Raji (cell line): Measurements from ENCODE around the gene ADAM8.

Source experiments
- POLR2A ChIP-seq: IDR thresholded peaks from 2 replicates; pipeline ENCODE4 v1.6.1; 2011; ENCODE audit warnings: low read depth, low read length, control low read depth; ENCODE audit not compliant: insufficient read depth

The ADAM8 gene

DNA sequence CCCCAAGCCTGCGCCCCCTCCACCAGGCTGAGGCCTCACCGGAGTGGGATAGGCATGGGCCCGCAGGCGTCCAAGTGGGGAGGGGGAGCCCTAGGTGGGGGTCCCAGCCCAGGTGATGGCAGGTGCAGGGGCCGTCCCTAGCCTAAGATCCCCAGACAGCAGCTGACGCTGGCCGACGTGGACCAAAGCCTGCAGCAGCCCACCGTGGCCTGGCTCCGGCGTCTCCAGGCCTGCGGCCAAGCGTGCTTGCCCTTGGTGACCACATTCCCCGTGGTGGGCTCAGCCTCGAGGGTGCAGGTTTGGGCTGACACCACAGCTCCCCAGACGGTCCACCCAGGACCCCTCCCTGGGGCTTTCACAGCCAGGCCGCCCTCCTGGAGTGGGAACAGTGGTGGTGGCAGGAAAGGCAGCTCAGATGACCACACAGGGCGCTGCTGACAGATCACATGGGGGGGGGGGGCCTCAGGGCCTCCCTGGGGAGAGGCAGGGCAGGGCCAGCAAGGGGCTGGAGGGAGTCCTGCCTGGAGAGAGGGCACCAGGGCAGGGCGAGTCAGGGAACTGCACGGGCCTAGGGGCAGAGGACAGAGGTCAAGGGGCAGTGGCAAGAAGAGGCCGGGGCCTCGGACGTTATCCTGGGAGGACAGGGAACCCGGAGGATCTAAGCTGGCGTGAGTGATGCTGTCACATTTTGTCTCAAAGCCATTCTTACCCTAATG, 767 bp upstream of the ADAM8 start:
- TF ChIP-seq POLR2A: no peak

DNA sequence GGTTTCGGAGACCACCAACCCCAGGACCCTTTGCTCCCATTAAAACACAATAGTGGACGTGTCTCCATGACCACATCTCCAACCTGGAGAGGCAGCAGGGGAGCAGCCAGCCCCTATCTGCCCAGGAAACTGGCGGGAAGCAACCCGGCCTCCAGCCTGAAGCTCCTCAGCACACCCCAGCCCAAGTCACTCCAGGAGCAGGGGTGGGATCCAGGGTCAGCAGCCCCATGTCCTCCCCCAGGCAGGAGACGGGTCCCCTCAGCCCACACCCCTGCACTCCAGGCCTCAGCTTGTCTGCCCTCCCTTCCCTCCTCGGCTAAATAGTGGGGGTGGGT, 601 bp downstream of the ADAM8 start:
- no peak for TF ChIP-seq POLR2A

DNA sequence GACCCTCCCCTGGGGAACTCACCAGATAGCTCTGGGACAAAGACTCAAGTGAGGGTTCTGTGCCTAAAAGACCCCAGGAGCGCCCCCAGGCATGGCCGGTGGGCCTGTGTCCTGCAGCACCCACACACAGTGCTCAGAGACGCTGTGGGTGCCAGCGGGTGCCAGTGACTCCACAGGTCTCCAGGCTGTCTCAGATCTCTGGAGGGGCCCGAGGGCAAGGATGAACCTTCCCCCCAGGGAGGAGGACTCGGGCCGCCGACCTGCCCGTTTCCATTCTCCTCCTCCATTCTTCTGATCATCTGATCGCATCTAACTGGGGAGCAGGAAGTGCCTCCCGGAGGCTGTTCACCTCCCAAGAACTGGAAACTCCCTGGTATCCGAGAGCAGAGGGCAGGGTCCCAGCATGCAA, 980 bp downstream of the ADAM8 start:
- TF ChIP-seq POLR2A: no peak

DNA sequence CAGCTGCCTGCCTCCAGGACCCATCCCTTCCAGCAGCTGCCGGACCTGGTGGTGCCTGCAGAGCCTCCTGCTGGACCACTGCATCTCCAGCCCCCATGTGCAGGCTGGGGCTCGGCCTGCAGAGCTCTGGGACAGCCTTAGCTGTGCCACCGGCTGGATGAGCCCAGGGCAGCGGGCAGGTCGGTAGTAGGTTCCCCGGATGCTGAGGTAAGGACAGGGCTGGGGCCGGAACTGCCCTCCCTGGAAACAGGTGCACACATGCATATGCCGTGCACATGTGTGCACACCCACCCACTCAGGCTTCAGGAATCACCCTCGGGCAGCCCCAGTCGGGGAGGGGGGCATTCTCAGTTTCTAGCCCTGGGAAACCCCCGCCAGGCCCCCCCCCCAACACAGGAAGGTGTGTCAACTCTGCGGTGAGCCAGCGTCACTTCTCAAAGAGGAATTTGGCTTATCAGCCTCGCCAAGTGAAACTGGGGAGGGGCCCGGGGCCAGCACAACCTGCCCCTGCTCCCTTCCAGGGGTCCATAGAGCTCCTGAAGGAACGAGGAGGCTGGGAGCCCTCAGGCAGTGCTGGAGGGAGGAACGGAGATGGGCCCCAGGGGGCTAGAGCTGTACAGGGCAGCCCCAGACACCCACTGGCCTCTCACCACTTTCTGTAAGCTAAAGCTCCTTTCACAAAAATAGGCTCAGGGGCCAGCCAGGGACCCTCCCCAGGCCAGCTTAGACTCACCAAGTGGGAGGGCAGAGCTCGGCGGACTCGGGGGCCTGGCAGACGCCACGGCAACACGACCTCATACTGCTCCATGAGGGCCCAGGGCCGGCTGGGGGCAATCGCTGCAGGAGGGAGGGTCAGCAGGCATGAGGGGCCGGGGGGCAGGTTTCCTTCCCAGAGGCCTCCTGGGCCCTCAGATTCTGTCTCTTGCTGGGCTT, 1.7 kb downstream of the ADAM8 start:
- no peak for TF ChIP-seq POLR2A

DNA sequence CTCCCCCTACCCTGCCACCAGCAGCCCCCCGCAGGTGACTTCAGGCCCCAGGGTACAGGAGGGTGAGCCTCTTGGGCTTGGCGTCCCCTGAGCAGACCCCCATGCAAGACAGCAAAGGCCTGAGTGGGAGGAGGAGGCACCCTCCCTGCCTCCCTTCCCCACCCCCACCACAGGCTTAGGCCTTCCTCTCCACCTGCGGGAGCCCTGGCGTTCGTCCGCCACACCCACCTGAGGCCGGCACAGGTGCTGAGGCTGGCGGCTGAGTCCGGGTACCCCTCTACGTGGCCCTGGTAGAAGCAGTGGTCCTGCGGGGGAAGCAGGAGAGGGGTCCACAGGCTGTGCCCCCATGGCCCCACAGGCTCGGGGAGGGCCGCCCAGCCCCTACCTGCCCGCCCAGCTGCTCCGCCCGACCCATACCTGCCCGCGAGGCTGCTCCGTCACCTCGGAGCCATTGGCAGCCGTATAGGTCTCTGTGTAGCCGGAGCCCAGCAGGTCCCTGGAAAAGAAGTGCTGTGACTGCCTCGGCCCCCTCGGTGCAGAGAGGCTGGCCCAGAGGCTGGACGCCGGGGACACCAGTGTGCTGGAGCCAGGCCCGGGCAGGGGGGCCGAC, 3.0 kb downstream of the ADAM8 start:
- no peak for TF ChIP-seq POLR2A

DNA sequence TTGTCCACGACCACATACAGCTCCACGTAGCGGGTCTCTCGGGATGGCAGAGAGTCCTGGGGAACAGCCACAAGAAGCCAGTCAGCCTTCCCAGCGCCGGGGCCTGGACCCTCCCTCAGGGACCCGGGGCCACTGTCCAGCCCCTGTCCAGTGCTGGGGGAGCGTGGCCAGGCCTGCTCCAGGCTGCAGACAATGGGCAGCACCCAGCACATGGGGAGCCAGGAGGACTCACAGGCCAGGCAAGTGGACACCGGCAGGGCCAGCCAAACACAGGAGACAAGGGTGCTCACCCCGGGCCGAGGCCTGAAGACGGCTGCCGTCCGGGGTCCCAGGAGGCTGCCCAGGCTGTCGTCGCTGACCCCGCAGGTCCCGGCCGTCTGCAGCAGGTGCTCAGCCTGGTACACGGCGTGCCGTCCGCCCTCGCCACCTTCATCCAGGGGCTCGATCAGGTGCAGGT, 3.7 kb downstream of the ADAM8 start:
- no peak for TF ChIP-seq POLR2A

DNA sequence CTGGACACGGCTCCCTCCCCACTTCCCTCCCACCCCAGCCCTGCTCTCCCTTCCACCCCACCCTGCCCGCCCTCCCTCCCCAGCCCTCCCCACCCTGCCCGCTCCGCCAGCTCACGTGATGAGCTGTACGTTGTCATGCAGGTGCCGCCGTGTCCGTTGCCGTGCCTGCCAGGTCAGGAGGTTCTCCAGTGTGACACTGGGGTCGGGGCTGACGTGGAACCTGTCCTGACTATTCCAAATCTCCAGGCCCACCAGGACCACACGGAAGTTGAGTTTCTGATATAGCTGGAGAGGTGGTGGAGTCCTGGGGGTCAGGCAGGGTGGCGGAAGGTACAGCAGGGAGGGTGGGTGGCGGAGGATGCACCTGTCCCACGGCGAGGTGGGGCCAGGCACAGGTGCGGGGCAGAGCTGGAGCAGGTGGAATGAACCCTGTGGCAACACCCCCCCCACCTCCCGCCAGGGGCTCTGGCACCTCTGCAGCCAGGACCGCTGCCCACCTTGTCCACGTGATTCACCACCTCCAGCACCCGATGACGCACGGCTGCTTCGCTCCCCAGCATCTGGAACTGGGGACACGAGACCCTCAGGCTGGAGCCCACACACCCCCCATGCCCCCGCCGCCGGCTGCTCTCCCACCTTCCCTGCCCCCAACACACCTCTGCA, 4.2 kb downstream of the ADAM8 start:
- no peak for TF ChIP-seq POLR2A

DNA sequence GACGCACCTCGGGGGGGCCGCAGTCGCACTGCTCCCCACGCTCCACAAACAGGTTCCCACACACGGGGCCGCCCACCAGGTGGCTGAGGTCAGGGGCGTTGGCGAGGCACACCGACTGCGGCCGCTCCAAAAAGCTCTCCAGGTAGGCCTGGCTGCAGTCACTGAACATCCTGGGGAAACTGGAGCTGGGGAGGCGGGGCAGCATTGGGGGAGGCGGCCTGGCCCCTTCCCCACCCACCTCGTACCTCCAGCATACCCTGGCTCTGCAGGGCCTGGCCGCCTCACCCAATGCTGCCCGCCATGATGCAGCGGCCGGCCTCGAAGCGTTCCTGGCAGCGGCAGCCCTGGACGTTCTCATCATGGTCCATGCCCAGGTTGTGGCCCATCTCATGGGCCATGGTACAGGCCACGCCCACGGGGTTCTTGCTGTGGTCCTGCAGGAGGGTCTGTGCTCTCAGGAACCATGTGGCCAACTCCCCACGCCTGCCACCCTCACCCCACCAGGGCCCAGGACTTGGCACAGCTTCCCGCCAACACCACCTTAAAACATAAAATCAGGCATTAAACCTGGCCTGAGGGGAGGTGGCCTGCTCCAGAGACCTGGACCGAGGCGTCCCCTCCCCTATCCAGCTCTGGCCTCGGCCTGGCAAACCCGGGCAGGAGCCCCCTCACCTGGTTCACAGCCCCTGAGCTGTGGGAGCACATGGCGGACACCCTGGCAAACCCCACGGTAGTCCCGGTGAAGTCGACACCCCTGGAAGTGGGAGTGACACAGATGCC, 5.0 kb downstream of the ADAM8 start:
- TF ChIP-seq POLR2A: no peak

DNA sequence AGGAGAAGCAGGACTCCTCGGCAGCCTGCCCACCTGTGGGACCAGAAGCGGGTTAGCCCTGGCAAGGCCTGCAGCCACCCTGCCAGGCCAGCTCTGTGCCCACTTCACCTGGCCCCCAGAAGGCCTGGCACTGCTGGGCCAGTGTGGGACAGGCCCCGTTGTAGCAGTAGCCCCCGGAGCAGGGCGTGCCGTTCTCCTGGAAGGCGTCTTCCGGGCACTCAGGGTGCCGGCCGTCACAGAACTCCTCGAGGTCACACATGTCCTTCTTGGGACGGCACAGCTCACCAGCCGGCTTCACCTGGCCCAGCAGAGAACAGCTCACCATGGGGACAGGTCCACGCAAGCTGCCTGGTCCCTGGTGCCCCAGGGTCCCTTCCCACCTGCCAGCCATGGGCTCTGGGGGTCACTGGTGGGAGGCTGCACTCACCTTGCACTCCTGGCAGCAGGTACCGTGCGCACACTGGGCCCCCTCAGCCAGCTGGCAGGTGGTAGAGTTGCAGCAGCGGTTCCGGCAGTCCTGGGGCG, 5.8 kb downstream of the ADAM8 start:
- TF ChIP-seq POLR2A: no peak

DNA sequence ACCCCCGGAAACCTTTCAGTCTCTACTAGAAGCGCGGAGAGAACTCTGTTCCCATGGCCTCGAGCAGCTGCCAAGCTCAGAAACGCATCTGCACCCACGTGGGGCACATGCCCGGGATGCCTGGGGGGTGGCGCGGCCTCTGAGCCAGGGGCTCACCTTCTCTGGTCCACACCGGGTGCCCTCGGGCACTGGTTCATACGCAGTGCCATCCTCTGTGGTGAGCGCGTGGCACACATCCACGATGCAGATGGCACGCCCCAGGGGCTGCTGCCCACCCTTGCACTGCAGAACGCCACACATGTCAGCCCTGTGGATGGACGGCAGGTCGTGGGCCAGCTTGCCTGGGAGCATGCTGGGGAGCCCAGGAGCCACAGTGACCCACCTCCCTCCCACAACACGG, 6.5 kb downstream of the ADAM8 start:
- TF ChIP-seq POLR2A: no peak

DNA sequence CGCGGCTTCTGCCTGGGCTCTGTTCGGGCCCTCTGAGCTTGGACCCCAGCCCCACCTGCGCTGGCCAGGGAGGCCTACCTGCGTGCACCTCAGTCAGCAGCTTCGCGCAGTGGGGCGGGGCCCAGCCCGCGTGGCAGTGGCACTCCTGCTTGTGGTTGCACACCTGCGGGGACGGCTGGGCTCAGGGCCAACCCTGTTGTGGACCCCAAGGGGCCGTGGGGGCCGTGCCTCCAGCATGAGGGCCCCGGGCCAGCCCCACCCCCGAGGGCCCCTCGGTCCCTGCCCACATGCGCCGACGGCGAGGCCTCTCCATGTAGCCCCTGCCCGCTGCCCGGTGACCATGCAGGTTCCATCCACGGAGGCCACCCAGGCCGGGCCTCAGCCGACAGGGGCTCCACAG, 7.3 kb downstream of the ADAM8 start:
- no peak for TF ChIP-seq POLR2A

DNA sequence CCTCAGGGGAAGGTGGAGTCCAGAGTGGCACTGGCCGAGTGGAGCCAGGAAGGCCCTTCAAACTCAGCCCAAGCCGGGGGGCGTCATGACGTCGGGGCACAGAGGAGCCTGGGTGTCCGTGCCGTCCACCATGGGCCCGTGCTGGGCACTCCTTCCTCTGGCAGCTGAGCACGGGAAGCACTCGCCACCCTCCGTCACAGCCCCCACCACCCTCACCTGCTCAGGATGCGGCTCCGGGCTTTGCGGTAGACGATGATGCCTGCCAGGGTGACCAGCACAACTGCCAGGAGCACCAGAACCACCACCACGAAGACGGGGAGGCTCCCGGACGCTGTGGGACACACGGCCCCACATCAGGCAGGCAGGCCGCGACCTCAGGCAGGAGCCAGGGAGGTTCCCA, 8.1 kb downstream of the ADAM8 start:
- no peak for TF ChIP-seq POLR2A

DNA sequence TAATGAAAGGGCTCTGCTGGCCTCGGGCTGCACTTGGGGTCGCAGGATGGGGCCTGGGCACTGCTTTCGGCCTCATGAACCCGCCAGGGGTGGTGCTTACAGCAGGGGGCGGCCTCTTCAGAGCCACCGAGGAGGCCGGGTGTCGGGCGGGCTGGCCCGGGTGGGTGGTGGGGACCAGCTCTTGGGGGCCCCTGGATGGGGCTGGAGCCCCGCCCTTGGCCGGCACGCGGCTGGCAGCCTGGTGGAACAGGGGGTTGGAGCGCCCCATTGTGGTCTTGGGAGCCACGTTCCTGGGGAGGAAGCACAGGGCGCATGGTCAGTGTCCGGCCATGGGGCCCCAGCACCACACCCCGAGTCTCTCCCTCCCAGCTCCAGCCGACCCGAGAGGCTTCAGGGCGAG, 8.8 kb downstream of the ADAM8 start:
- TF ChIP-seq POLR2A: no peak

DNA sequence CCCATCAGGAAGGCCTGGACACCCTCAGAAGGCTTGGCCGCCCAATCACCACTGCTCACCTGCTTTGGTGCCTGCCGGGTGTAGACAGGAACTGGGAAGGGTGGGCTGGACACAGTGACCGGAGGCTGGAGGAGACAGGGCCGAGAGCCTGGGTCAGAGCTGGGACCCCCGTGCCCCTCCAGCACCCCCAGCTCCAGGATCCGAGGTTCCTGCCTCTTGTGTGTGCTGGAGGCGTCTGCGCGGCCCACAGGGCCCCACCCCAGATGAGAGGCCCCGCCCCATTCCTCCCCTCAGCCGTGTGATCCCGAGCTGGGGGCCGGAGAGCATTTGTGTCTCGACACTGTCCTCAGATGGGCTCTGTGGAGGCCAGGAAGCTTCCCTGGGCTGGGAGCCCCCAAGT, 9.4 kb downstream of the ADAM8 start:
- TF ChIP-seq POLR2A: no peak

DNA sequence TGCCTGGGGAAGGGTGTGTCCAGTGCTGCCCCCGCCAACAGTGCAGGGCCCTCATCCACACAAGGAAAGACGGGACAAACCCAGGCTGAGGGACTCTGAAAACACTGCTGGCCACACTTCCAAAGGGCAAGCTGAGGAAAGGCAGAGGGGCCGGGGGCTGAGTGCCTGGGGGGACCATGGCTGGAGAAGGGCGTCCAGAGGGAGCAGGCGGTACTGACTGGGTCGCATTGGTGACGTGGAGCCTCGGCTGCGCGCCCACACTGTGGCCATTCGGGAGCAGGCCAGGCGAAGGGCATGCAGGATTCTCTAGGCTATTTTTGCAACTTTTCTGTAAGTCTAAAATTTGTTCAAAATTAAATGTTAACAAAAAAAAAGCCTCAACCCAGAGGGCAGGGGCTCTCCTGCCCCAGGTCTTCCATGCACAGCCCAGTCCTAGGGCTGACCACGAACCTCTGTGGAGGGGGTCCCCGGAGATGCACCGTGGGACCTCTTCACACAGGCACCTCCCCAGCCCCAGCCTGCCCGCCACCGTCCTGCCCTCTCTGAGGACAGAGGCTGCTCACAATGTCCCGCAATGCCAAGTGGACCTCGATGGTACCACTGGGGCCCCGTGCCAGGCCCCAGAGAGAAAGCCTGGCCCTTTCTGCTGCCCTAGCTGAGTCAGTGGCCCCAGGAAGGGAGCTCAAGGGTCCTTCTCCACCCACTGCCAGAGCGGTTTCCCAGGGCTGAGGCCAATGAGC, 10.4 kb downstream of the ADAM8 start:
- TF ChIP-seq POLR2A: no peak
